Activated T-helper 1 cell treated with anti-CD3 and anti-CD28 coated beads, Interleukin-2, amount 50 U/mL, for 16 hours (primary cell): ENCODE measurements around the gene SGMS1.
A peak's percentile ranks its signal among the peaks of the same experiment; 100 is the strongest.
"Not testable (repeated sequence)": the region's sequence is repeated elsewhere in the genome, so short reads cannot be mapped to it uniquely, and the experiment has no call there.

Source experiments
- DNase-seq, 2 donors: peaks; one replicate each; pipeline ENCODE4 v3.0.0-alpha.2; 2020; ENCODE audit warnings: low read depth in 1 of 2, low spot score in 1 of 2

SGMS1 gene

DNA sequence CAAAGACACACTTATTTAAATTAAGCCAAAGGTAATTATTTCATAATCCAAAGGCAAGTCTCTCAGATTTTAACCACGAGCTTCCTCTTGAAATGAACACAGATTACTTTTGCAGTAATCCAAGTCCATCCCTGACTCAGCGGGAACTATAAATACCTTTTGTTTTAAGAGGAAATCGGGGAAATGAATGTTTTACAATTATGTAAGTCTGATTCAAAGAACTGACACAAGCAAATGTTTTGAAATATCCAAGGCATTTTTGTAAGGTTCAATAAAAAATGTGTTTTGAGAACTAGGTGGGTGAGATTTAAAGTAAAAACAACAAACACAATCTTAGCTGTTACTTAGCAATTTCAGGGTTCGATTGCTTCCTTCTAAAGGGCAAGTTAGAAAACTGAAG is 192.6 kb downstream of the SGMS1 start:
- DNase-seq: no peak

DNA sequence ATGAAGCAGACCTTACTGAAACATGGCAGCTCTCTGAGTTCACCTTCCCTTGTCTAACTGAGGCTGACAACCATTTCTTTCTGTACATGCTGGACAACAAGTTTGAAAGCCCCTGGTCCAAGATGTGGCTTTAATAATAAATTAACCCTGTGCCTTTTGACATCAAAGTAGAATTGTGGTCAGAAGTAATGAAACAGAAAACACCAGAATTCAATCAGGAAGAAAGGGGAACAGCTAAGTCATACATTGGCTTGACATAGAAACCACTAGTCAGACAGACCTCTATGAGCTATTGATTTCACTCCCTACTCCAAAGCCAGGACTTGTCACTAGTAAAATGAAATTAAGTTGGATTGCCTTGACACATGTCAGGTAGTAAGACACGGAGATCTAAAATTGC is 197.3 kb downstream of the SGMS1 start:
- no peak for DNase-seq

DNA sequence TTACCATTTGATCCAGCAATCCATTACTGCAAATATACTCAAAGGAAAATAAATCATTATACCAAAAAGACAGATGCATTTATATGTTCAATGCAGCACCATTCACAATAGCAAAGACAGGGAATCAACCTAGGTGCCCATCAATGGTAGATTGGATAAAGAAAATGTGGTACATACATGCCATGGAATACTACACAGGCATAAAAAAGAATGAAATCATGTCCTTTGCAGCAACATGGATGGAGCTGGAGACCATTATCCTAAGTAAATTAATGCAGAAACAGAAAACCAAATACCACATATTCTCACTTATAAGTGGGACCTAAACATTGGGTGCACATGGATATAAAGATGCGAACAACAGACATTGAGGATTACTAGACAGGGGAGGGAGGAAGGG is 198.5 kb downstream of the SGMS1 start:
- DNase-seq: not testable (repeated sequence)

DNA sequence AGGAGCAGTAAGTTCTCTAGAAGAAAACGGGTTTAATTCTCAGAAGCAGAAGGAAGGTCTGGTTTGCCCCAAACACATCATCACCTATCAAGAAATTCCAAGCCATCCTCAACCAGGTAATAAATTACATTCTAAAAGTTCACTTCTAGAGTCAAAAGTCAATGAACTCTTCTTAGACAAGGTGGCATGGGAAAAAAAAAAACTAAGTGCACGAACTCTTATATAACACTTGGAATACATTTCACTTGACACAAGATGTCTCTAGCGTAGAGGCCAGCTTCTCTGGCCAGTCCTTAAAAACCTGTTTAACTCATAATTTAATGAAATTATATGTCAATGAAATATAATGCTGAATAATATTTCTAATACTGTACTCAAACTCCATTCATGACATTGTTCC is 200.3 kb downstream of the SGMS1 start:
- DNase-seq: no peak

DNA sequence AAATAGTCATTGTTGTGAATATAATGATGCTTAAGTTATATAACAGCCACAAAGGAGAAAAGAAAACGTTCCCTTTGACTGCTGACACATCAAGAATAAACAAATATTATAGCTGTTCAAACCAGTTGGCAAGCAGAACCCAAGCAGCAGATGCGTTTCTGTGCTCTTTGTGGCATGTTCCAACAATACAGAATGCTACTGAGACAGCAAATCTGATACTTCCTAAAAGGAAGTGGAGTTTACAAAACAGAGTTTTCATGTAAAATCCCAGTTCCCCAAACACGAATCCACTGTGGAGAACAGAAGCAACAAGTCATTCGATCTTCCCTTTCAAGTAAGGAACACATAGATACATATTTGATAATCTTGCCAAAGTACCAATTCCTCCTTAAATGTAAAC is 201.5 kb downstream of the SGMS1 start:
- DNase-seq: no peak

DNA sequence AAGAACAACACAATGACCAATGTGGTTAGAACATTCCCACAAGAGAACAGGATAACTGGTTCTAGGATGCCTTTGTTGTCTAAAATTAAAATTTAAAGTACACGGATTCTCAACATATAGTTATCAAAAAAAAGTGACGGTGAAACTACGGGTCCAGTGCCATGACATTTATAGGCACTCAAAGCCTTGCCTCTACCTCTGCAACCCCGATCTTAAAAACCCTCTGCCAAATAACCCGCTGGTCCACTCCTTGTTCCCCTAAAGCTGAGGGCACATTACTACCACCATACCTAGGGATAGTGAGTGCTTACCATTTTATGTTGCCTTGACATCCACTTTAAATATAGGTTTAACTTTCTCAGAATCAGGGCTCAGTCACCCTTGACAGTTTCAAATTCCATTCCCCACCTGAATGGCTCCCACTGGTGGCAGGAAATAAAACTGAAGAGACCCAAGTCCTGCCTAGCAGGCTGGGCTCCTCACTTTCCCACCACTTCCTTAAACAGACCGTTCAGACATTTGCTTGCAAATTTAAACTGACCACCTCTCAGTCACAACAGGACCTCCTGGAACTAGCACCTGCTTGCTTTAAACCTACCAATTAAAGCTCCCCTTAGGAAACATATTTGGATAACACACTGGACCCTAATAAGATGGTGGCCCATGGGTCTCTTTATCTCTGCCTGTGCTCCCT is 202.6 kb downstream of the SGMS1 start:
- DNase-seq: no peak

DNA sequence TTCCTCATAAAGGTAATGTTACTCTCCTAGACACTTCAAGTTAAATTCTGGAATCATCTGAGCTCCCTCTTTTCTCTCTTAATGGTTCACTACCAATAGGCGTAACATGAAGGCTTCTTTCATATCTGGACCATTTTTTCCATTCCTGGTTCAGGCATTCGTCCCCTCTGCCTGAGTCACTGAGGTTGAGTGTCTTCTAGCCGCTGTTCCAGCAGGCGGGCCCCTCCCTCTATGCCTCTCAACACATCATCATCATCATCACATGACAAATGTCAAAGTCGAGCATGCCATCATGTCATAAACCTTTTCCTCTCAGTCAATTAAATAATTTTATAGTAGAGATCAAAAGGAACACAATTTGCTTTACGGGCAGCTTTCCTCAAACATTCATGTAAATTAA is 203.6 kb downstream of the SGMS1 start:
- no peak for DNase-seq

DNA sequence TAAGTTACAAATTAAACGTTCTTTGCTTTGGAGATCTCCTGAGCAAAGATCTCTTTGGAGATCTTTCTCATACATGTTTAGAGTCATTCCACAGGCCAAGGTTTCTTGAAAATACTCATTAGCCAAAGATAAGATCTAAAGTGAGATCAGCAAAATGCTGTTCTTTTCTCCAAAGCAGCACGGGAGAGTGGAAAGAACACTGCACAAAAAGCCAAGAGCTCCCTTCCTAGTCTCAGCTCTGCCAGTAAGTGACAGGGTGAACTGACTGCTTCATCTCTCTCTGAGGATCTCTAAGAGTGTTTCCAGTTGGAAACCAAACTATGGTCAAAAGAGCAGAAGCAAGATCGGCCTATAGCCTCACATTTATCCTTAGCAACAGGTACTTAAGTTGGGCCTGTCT is 204.0 kb downstream of the SGMS1 start:
- DNase-seq: no peak

DNA sequence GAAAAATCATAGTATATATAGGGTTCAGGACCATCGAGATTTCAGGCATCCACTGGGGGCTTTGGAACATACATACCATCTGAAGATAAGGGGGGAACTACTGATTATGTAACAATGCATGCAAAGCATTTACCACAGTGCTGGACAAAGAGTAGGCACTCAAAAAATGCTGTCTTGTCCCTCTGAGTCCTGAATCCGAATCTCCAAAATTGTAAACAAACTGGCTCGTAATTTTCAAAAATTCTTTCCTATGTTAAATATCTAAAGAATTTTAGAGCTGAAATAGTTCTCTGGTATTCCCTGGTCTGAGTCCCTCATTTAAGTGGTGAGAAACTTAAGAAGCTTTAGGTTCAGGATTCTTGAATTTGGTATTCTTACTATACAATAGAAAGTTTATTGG is 204.7 kb downstream of the SGMS1 start:
- no peak for DNase-seq

DNA sequence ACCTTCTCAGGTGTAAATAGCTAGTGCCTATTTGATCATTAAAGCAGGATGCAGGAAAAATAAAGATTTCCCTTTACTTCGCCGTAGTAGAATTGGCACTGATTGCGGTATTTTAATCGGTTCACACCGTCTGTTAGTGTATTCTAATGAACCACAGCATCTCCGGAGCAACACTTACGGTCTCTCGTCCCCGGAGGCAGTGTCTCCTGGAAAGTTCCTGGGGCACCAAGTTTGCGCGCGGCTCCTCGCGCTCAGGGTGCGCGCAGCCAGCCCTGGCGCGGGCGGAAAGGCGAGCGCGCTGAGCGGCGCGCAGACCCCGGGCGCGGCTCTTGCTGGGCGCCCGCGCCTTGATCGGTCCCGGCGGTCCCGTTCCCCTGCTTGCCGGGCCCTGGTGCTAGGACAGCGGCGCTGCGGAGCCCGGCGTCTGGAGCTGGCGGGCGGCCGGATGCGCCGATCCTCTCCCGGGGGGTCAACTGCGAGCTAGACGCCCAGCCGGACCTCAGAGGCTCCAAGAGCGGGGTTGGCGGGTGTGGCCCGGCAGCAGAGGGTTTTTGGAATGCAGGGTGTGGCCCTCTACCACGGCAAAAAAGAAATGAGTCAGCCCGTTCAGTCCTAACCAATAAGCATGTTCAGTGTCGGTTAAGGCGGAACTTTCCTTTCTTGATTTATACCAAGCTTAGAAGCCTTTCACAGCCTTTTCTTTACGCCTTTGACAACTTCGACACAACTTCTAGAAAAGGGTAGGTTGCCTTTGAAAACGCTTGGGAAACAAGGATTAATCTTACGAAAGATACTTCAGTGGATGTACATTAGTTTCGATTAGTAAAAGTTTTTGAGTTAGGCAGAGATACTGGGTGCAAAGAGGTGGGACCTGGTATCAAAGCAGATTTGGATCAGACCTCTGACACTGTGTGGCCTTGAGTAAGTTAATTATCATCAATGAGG is 205.6 kb downstream of the SGMS1 start:
- DNase-seq: peak; percentile 5 to 6

DNA sequence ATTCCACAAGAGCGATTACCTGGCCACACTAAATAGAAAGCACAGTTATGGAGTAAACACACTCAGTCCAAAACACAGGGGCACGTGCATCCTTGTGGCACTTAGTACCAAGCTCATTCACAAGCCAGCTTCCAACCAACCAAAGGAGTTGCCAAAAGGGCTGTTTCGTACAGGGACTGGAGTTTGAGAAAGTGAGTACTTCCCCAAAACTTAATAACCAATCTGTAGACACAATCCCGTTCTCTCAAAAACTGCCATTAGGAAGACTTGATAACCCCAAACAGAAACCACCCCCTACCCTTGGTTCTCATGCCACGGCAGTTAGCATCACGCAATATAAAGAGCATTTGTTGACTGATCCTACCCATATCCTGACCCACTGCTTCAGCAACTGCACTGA is 206.3 kb downstream of the SGMS1 start:
- no peak for DNase-seq

DNA sequence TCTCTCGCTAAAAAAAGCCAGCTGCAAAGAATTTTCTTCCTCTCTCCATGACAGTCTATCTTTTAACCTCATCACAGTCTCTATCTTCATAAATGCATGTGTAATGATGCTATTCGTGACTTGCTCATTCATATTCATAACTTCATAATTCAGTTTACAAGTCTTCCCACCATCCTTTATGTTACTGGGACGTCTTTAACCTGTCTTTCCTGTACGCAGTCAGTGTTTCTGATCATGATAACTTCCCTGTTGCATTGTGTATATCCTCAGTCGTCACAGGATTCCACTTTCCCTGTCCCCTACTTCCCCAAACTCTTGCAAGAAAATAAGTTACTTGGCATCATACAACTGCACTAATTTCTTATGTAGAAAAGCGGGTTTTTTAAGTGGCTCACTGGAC is 206.9 kb downstream of the SGMS1 start:
- no peak for DNase-seq

DNA sequence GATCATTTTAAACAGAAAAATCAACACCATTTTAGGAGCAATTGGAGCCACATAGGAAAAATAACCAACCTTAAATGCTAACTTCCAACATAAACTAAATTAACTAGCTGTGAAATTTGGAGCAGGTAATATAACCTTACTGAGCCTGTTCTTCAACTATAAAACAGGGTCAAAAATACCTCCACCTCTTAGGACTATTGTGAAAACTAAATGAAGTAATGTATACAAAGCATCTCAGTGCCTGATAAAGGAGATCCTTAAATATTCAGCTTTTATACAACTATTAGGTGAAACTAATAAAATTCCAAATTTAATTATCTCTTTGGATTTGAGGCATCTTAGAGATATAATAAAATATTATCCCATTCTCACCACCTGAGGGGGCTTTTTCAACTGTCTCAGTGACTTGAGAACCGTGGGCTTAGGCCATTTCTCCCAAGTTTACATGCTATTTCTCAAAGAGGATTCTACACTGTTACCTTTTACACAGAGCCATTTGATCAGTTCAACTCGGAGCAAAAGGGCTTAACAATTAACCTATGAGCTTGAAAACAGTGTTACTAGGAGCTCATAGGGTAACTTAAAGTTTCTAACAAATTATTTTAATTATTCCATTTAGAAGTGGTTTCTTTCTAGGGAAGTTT is 207.5 kb downstream of the SGMS1 start:
- DNase-seq: no peak

DNA sequence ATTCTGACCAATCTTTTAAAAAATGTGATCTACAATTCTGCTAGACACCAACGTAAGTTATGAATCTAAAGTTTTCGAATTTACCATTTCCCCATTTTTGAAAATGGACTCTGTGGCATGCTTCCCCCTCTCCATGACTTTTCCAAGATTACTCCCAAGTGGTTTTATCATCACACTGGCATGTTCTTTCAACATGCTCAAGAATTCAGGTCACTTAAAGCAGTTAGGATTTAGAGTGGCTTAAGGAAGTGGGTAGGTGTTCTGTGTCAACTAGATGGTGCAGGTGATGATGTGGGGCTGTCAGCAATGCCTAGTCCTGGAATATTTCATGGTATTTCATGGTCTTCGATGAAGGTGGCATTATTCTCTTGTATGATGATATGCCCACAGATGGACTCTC is 208.5 kb downstream of the SGMS1 start:
- DNase-seq: no peak

DNA sequence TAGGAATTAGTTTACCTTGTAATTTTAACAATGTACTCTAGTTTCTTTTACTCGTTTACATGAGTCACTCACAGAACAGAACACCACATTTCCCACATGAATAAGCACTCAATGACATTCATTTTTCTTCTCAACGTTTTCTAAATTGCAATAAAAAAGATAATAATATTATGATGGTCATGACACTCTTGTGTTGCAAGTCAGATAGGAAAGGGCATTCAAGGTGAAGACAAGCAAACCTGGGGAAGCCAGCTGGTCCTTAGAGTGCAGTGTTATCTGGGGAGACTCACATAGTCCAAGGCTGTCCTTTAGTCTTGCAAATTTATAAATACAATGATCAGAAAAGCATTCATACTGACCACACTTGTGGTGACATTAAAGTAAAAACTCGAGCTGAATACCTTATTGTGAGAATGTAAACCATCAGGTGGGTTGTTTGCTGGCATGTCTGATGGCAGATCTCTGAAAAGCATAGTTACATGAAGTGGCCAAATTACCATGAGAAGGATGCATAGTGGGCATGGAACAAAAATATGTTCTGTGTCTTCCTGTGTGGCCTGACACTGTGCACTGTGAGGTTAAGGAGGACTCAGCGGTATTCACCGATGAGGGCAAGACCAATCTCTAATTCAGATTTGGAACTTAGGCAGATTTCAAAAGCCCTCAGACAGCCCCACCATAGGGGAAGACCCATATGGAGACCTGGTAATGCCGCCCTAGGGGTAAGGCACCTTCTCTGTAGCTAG is 213.5 kb downstream of the SGMS1 start:
- no peak for DNase-seq

DNA sequence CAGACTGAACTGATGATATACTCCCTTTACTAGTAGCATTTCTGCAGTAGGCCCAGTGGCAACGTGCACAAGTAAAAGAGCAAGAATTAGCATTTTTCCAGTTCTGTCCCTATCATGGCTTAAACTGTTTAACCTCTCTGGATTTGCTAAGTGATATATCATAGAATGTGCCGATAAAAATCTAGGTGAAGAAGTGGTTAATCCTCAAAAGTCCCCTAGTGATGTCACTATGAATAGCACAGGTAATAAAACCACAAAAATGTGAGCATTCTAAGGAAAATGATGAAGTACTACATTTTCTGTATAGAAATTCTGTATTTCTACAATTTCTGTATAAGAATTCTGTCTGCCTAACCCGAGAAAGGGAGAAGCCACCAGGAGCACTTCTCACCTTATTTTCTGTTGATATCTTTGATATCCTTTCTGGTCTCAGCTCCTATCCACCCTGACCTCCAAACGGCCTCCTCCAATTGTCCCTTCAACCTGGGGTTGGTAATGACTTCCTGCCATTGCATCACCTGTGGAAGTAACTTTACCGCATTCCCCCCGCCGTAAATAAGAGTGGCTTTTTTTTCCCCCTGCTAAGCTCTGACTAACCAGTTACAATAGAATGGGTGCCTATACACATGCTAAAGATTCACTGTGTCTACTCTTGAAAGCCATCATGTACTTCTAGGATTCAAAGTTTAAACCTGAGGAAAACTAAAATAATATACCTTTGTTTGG is 216.5 kb downstream of the SGMS1 start:
- DNase-seq: no peak

DNA sequence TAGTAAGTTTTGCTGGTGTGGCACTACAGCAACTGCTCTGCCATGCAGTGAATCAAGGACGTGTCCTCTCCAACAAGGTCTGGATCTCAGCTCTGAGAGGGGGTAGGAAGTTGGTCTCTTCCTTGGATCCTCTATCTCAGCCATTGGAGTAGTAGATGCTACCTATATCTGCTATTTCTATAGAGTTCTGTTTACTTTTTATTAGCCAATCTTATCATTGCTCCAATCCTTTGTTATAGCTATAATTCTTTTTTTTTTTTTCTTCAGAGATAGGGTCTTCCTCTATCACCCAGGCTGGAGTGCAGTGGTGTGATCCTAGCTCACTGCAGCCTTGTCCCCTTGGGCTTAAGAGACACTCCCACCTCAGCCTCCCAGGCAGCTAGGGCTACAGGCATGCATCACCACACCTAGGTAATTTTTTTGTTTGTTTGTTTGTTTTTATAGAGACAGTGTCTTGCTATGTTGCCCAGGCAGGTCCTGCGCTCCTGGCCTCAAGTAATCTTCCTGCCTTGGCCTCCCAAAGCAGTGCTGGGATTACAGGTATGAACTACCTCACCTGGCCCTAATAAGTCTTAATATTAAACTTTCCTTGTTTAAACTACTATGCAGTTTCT is 217.2 kb downstream of the SGMS1 start:
- no peak for DNase-seq

DNA sequence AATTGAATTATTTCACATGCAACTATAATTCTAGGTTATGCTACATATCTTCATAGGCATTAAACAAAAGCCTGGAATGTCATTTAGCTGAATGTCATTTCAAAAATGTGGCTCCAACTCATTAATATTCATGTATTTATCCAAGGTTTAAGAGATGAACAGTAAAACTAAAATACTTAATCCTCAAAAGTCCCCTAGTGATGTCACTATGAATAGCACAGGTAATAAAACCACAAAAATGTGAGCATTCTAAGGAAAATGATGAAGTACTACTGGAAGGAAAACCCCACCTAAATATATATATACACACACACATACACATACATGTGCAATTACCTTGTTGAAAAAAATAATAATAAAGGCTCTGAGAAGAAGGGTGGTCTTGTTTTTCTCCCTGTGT is 218.0 kb downstream of the SGMS1 start:
- no peak for DNase-seq

DNA sequence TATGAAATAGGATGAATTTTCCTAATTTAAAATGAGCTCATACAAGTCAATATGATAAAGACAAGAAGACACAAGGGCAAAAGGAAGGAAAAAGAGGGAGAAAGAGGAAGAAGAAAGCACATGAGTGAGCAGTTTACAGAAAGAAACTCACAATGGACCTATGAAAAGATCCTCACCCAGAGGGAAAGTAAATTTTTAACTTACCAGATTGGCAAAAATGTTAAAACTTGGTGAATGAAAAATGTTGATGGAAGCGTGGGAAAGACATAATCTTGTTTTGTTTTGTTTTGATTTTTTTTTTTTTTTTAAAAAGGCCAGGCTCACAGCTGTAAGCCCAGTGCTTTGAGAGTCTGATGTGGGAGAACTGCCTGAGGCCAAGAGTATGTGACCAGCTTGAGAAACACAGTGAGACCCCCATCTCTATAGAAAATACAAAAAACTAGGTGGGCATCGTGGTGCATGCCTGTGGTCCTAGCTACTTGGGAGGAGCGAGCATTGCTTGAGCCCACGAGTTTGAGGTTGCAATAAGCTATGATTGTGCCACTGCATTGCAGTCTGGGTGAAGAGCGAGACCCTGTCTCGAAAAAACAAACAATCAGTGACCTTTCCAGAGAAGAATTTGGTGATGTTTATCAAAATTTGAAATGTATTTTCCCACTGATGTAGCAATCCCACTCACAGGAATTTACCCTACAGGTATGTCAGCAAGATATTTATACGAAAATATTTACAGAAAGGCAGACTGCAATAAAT is 219.6 kb downstream of the SGMS1 start:
- no peak for DNase-seq

DNA sequence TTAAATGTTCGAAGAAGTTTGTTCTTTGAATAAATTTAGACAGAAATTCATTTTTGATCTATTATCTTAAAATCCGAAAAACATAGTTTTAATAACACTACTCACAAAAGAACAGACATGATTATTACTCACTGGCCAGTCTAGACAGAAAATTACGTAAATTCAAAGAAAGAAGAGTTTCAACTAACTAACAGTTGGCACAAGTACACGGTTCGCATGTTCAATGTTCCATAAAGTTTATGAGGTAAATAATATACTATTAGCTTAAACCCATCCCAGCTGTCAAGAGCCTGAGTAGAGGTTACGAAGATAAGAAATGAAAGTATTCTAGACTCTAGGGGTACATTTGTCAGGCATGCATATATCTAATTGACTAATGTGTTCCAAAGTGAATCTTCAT is 220.7 kb downstream of the SGMS1 start:
- DNase-seq: no peak
